ENCODE measurements around the gene ATXN7.

- no peak for TF ChIP-seq RAD21 (IDR thresholded peaks at IDR 0.05; ENCODE audit: low read depth)
- no peak for TF ChIP-seq CTCF (IDR thresholded peaks at IDR 0.05 in 2 of 3, conservative IDR thresholded peaks at IDR 0.05 in 1 of 3; ENCODE audit: borderline replicate concordance in 1 of 3, insufficient read depth in 1 of 3, low read depth in 2 of 3, low read length in 2 of 3)
Observed at GRCh38 chr3:64008017-64008416, 144.3 kb downstream of the ATXN7 start.

Measured in HCT116 (cell line).